Activated T-helper 1 cell treated with Interleukin-2 at 50 U/mL for 16 hours (primary cell): ENCODE measurements around the gene THAP7.
A peak's percentile ranks its signal among the peaks of the same experiment; 100 is the strongest.
"Not testable (repeated sequence)": the region's sequence is repeated elsewhere in the genome, so short reads cannot be mapped to it uniquely, and the experiment has no call there.

Source experiments
- DNase-seq: peaks from one replicate; pipeline ENCODE4 v3.0.0-alpha.2; 2020; ENCODE audit warnings: low read depth

The THAP7 gene, protein sequence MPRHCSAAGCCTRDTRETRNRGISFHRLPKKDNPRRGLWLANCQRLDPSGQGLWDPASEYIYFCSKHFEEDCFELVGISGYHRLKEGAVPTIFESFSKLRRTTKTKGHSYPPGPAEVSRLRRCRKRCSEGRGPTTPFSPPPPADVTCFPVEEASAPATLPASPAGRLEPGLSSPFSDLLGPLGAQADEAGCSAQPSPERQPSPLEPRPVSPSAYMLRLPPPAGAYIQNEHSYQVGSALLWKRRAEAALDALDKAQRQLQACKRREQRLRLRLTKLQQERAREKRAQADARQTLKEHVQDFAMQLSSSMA

DNA sequence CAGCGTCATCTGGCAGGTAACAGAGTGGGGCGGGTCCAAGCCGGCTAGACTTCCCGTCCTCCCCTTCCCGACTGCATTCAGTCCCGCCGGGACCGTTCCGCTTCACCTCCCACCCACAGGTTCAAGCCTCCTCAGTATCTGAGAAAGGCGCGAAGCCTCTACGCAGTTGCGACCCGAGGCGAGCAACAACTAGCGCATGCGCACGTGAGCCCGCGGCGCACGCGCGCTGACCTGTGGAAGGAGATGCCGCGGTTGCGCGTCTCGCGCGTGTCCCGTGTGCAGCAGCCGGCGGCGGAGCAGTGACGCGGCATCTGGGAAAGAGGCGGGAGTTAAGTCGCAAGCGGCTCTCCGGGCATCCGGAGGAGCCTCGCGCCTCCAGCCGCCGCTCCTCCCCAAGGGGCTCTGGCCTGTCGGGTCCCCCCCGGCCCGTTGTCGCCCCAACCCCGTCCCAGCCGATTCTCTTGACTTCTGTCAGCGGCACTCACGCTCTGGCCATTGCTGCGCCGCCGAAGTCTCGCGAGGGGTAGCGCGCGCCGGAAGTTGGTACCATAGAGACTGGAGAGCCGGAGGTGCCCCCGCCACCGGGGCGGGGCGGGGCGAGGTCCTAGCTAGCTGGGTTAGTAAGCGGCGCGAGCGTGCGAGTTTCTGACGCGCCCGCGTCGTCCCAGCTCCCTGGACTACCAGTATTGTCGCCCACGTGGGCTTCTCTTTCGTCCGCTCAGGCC is at the start of gene THAP7:
Gene THAP7, minus strand, starts transcription at position 518 of the 725 bp plus-strand sequence. Its CDS starts 207 bp downstream, at position 311.
- DNase-seq: peak; percentile 93

DNA sequence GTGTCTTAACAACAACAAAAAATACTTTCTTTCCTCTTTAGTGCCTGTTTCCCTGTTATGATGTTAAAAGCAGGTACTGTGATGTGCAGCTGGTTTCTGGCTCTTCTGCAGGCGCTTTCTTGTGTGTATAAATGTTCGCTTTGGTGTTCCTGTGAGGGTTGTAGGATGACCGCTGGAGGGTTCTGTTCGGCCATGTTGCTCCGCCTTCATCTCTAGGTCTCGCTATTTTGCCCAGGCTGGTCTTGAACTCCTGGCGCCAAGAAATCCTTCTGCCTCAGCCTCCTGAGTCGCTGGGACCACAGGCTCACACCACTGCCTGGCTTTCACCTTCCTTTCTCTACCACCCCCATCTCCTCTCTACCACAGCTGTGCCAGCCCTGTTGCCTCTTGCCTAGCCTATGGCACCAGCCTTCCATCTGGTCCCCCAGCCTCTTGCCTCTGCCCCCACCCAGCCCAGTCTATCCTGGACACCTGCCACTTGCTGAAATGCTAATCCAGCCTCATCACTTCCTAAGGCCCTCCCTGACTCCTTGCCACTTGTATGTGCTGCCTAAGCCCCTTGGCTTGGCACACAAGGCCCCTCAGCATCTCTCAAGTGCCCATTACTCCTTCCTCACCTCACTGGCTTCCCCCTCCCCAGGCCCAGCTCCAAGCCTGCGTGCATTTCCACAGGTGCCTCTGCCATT is 49.4 kb upstream of the THAP7 start:
- no peak for DNase-seq

DNA sequence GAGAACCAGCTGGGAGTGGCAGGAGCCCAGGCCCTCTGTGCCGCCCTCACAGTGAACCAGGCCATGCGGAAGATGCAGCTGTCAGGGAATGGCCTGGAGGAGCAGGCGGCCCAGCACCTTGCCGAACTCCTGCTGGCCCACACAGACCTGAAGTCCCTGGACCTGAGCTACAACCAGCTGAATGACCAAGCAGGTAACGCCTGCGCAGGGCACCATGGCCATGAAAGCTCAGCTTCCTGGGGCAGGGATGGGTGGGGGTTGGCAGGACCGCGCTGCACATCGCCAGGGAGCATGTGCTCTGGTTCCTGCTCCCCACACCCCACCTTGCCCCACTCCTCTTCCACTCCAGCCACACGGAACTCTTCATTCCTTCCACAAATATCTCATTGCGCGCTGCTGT is 47.0 kb upstream of the THAP7 start:
- DNase-seq: not testable (repeated sequence)

DNA sequence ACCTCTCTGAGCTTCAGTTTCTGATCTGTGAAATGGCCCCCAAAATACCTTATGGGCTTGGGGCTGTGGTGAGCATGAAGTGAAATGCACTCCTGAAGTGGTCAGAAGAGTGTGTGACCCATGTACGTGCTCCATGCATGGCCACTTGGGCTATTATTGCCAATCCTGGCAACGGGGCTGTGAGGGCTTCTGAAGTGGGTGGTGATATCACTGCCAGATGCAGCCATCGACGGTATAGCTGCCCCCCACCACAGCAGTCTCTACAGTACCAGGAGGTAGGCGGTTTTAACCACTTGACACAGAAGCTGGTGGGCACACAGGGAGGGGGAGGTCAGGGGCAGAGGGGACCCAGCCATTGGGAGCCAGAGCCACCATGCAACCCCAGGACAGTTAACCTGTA is 46.5 kb upstream of the THAP7 start:
- DNase-seq: not testable (repeated sequence)

GRCh38 chr22:21047730-21048129 is 45.8 kb upstream of the THAP7 start:
- DNase-seq: no peak

- DNase-seq: no peak
Observed at GRCh38 chr22:21047035-21047661, 45.2 kb upstream of the THAP7 start.

GRCh38 chr22:21045585-21046294 is 43.8 kb upstream of the THAP7 start, which contains the start of gene LRRC74B:
Gene LRRC74B (plus strand): TSS chr22:21045946. CDS start chr22:21045987, 41 bp downstream.
- peak; percentile 44 for DNase-seq

DNA sequence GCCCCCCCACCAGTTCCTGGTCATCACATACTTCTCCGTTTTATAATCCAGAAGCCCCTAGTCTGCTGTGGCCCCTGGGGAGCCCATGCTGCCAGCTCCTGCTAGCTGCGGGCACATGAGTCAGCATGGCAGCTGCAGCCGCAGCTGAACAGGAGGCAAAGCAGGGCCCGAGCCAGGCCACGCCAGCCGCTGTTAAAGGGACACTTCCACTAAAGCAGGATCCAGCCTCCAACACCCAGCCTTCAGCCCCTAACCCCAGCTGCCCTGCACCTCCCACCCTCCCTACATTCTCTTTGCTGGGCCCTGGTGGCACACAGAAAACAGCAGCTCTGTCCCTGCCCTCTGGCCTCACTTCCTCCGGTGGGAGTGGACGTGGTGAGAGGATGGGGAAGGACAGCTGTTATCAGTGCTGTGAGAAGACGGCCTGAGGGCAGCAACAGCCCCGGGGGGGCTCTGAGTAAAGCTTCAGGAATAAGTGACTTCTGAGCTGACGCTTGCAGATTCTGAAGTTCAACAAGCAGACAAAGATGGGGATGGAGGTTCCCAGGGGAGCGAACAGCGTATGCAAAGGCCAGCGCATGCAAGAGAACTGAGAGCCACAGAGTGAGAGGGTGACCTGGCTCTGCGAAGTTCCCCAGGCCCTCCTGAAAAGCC is 43.1 kb upstream of the THAP7 start:
- DNase-seq: no peak

DNA sequence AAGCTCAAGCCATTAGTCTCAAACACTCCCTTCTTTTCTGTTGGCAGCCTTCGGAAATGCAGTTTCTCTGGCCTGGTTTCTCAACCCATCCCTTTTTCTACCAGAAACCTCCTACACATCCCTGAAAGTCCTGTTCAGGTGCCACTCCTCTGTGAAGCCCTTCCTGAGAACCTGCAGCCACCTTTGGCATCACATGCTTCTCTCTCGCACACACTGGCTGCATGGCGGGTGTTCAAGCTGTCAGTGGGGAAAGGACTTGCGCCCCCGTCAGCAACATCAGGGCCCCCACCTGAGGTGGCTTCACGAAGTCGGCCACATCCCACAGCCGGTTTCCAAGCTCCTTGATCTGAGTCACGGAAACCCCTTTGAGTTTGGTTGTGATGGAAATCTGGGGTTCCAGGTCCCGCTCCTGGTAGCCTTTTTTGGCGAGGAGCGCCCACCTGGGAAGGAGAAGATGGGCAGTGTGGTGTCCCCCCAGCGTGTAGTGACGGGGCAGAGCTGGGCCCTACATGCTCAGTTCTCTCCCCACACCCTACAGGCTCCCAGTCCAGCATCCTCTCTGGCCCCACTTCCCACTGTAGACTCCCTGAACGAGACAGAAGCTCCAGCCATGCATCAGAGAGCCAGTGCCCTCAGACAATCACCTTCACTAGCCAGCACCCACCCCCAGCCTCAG is 42.1 kb upstream of the THAP7 start:
- no peak for DNase-seq

- no peak for DNase-seq
Observed at GRCh38 chr22:21042978-21043859, 41.3 kb upstream of the THAP7 start.

DNA sequence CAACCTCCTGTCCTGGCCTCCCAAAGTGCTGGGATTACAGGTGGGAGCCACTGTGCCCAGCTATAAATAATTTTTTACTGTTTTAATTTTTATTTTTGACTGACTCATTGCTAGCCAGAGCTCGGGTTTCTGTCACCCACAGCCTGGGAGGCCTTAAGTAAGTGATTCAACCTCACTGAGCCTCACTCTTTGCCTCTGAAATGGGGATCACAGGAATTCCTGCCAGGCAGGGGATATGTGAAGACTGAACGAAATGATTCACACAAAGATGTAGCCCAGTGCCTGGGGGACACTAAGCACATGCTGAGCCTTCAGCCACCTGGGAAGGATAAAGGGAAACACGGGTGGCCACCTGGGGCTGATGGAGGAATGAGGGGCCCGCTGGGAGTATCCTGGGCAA is 40.0 kb upstream of the THAP7 start:
- DNase-seq: no peak

GRCh38 chr22:21039158-21039557 is 37.2 kb upstream of the THAP7 start:
- DNase-seq: not testable (repeated sequence)

DNA sequence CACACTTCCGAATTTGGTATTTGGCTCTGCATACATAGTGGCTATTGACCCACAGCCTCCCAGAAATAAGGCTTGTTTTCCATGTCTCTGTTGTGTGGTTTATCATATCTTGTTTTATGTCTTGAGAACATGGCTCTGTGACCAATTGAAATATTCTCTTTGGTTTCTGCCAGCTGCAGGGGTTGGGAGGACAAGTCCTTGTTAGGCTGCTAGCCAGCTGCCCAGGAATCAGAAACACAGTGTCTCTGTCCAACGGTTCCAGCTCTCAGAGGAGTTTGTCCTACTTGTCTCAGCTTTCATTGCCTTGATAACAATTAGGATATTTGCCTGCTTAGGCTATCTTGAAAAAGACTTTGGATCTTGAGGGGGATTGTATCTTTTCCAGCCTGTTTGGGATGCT is 36.5 kb upstream of the THAP7 start:
- no peak for DNase-seq

GRCh38 chr22:21034989-21035388 is 33.1 kb upstream of the THAP7 start:
- DNase-seq: no peak

DNA sequence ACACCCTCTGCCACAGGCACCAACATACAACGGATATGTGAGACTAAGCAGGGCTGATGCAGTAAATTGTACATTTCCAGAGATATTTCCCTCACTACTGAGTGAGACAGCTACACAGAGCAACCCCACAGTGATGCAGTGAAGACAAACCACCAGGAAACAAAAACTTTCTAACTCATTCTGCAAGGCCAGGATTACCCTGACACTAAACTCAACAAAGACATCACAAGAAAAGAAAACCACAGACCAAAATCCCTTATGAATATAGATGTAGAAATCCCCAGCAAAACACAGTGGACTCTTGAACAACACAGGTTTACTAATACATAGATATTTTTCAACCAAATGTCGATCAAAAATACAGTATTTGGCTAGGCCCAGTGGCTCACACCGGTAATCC is 32.0 kb upstream of the THAP7 start:
- DNase-seq: no peak

GRCh38 chr22:21032868-21033688 is 31.2 kb upstream of the THAP7 start:
- DNase-seq: no peak

DNA sequence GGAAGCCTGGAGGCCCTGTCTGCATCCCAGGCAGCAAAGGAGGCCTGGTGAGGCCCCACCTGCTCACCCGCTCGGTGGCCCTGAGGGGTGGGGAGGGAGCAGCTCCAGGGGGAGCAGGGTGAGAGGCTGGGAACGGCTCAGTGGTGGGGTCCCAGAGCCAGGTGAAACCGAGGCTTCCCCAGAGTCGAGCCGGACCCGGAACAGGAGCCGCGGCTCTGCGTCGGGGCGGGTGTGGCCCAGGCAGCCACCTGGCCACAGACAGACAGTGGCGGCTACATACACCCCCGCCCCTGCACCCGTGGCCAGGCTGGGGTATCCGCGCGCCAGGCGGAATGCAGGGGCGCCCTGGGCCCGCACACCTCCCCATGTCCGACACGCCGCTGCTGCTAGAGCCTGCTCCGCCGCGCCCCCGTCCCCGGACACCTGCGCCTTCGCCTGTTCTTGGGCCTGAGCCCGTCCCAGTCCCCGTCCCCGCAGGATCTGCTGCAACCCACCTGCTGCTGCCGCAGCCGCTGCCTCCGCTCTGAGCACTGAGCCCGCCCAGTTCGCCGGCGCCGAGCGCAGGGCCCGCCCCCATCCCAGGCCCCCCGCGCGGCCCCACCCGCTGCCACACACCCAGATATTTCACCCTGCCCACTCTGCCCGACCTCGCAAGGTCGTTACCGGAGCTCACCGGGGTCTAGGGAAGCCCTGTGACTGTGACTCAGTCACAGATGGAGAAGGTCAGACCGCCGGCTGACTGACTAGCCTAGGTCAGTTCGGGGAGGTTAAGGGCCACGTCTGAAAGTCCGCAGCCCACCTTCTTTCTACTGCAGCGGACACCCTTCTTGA is 30.3 kb upstream of the THAP7 start, which contains the start of gene SLC7A4:
Gene SLC7A4, minus strand, starts transcription at position 525 of the 831 bp plus-strand sequence. CDS start 749 bp downstream, outside the sequence.
- no peak for DNase-seq
